IgD-negative memory B cell (primary cell): Measurements from ENCODE around the gene ABLIM3. TPM values are rescaled to one million over a fixed set of nuclear protein-coding genes. Genes with fewer than 3 reads are reported as not detected.

Experiments
- H3K27ac Mint-ChIP-seq, 3 donors: one replicate each; pipeline ENCODE4 v1.8.0; 2020 to 2022; ENCODE audit warnings: mild to moderate bottlenecking in 3 of 3, mixed read lengths in 3 of 3, moderate library complexity in 1 of 3
- H3K27me3 Mint-ChIP-seq: one replicate; pipeline ENCODE4 v1.8.0; 2021; ENCODE audit warnings: mixed read lengths
- H3K36me3 Mint-ChIP-seq: one replicate; pipeline ENCODE4 v1.8.0; 2020; ENCODE audit warnings: mild to moderate bottlenecking, mixed read lengths
- H3K4me1 Mint-ChIP-seq, 3 donors: one replicate each; pipeline ENCODE4 v1.8.0; 2020 to 2022; ENCODE audit warnings: mixed read lengths in 3 of 3, mild to moderate bottlenecking in 1 of 3
- H3K4me3 Mint-ChIP-seq, 4 donors: one replicate each; pipeline ENCODE4 v1.8.0; 2020 to 2022; ENCODE audit warnings: mild to moderate bottlenecking in 4 of 4, mixed read lengths in 4 of 4, moderate library complexity in 3 of 4
- H3K9me3 Mint-ChIP-seq, 3 donors: one replicate each; pipeline ENCODE4 v1.8.0; 2020 to 2021; ENCODE audit warnings: mixed read lengths in 3 of 3, mild to moderate bottlenecking in 1 of 3
- polyA plus RNA-seq: library from polyadenylated mRNA; unstranded; fragments of 300-500 nt; fragmentation: Illumina TruSeq; gene quantifications from one replicate; pipeline ENCODE4 v1.2.3, GENCODE V29; 2021

Gene ABLIM3
- polyA plus RNA-seq, 1 donor from 2014 or later: 0.14 TPM

GRCh38 chr5:149289301-149289700, 148.0 kb downstream of the ABLIM3 start:
- Mint-ChIP-seq H3K27ac (no peak overlapping the region), H3K36me3 (peaks cover 1% of the 10 kb centered on the region), H3K4me3 (no peak overlapping the region), H3K9me3 (no peaks in the 10 kb centered on the region), H3K4me1 (no peaks in the 10 kb centered on the region), H3K27me3 (peaks cover 3% of the 10 kb centered on the region)

GRCh38 chr5:149294872-149295829, 153.9 kb downstream of the ABLIM3 start:
- H3K4me1 Mint-ChIP-seq: peaks cover 0 to 6% (median 4%) of the 10 kb centered on the region in 3 donors
- H3K27me3 Mint-ChIP-seq: peaks cover 10% of the 10 kb centered on the region
- peak overlapping the region in 1 of 4 donors; percentile 80 for H3K4me3 Mint-ChIP-seq

GRCh38 chr5:149297340-149298025, 156.2 kb downstream of the ABLIM3 start:
- Mint-ChIP-seq H3K4me3 (no peak overlapping the region), H3K27ac (peak overlapping the region in 1 of 3 donors; percentile 19), H3K4me1 (peaks cover 0 to 6% (median 4%) of the 10 kb centered on the region in 3 donors), H3K27me3 (peaks cover 8% of the 10 kb centered on the region), H3K9me3 (no peaks in the 10 kb centered on the region), H3K36me3 (no peaks in the 10 kb centered on the region)

More at GRCh38 chr5:149294872-149295829, 153.9 kb downstream of the ABLIM3 start:
- no peak overlapping the region for H3K27ac Mint-ChIP-seq
- H3K36me3 Mint-ChIP-seq: peaks cover 1% of the 10 kb centered on the region
- no peaks in the 10 kb centered on the region for H3K9me3 Mint-ChIP-seq

- H3K27ac Mint-ChIP-seq: no peak overlapping the region
- no peaks in the 10 kb centered on the region for H3K36me3 Mint-ChIP-seq
- H3K4me3 Mint-ChIP-seq: peak overlapping the region in 1 of 4 donors; percentile 23
- H3K9me3 Mint-ChIP-seq: no peaks in the 10 kb centered on the region
- peaks cover 0 to 6% (median 4%) of the 10 kb centered on the region in 3 donors for H3K4me1 Mint-ChIP-seq
- H3K27me3 Mint-ChIP-seq: peaks cover 11% of the 10 kb centered on the region
Observed at GRCh38 chr5:149298163-149298562, 156.9 kb downstream of the ABLIM3 start.

DNA sequence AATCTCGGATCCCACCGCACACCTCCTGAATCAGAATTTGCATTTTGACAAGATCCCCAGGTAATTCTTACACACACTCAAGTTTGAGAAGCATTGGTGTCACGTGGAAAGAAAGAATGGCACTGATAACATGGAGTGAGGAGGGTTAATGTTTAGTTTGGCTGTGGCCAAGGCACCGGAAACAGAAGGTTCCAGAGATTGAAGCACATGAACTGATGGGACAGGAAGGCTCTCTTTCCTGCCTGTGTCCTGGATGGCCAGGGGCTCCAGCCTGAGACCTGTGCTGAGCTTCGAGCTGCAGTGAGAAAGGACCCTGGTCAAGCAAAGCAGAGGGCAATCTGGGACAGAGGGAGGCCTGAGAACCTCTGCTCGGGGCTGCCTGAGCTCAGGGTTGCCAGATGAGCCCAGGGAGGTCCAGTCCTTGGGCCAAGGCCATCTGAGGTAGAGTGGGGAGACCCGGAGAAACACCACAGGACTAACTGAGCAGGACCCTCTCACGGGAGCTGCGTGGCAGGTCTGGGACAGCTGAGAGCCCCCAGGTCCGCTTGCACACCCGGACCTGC, 157.6 kb downstream of the ABLIM3 start:
- Mint-ChIP-seq H3K27me3 (peaks cover 11% of the 10 kb centered on the region), H3K4me1 (peaks cover 0 to 6% (median 4%) of the 10 kb centered on the region in 3 donors), H3K4me3 (no peak overlapping the region)

DNA sequence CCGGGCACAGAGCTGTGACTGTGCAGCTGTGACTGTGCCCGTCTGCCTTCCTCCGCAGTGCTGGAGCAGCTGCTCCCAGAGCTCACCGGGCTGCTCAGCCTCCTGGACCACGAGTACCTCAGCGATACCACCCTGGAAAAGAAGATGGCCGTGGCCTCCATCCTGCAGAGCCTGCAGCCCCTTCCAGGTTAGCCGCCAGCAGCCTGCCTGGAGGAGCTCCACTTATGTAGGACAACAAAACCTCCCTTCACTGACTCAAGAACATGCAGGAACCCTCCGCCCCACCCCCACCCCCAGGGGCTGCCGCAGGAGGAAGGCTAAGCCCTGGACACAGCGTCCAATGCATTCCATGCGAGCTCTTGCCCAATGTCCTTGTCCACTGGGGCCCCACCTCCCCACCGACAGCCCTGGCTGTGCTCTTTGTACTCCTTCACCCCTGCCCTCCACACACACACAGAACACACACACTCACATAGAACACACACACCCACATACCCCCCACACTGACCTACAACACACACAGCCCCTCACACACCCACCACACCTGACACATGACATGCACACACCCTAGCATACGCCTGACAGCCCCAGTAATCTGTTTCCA, 158.3 kb downstream of the ABLIM3 start:
- Mint-ChIP-seq H3K36me3 (no peaks in the 10 kb centered on the region), H3K27ac (no peak overlapping the region), H3K9me3 (no peaks in the 10 kb centered on the region), H3K27me3 (peaks cover 11% of the 10 kb centered on the region), H3K4me1 (peaks cover 0 to 6% (median 4%) of the 10 kb centered on the region in 3 donors), H3K4me3 (no peak overlapping the region)

More for the DNA sequence above, 157.6 kb downstream of the ABLIM3 start:
- Mint-ChIP-seq H3K27ac (no peak overlapping the region), H3K36me3 (no peaks in the 10 kb centered on the region), H3K9me3 (no peaks in the 10 kb centered on the region)

DNA sequence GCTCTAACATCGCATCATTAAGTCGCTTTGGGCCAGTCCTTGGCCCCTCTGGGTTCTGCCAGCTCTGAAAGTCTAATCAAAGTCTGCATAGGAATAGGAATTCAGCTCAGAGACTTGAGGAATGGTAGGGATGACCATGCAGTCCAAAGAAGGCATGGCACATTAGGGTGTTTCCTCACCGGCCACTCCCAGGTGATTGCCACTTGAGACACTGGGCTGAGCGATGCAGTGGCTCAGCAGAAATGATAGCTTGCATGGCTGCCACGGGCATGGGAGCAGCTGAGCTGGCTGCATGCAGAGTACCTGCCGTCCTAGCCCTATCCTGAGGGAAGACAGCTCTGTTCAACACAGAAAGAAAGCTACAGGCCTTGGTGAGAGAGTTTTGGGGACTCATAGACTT, 159.1 kb downstream of the ABLIM3 start:
- Mint-ChIP-seq H3K4me3 (no peak overlapping the region), H3K36me3 (no peaks in the 10 kb centered on the region), H3K9me3 (no peaks in the 10 kb centered on the region), H3K4me1 (peaks cover 0 to 2% (median 0%) of the 10 kb centered on the region in 3 donors), H3K27me3 (peaks cover 8% of the 10 kb centered on the region), H3K27ac (no peak overlapping the region)

GRCh38 chr5:149301049-149301743, 159.9 kb downstream of the ABLIM3 start:
- H3K36me3 Mint-ChIP-seq: no peaks in the 10 kb centered on the region
- peaks cover 8% of the 10 kb centered on the region for H3K27me3 Mint-ChIP-seq
- H3K4me1 Mint-ChIP-seq: peaks cover 0 to 2% (median 0%) of the 10 kb centered on the region in 3 donors
- H3K4me3 Mint-ChIP-seq: no peak overlapping the region
- no peak overlapping the region for H3K27ac Mint-ChIP-seq
- H3K9me3 Mint-ChIP-seq: no peaks in the 10 kb centered on the region

DNA sequence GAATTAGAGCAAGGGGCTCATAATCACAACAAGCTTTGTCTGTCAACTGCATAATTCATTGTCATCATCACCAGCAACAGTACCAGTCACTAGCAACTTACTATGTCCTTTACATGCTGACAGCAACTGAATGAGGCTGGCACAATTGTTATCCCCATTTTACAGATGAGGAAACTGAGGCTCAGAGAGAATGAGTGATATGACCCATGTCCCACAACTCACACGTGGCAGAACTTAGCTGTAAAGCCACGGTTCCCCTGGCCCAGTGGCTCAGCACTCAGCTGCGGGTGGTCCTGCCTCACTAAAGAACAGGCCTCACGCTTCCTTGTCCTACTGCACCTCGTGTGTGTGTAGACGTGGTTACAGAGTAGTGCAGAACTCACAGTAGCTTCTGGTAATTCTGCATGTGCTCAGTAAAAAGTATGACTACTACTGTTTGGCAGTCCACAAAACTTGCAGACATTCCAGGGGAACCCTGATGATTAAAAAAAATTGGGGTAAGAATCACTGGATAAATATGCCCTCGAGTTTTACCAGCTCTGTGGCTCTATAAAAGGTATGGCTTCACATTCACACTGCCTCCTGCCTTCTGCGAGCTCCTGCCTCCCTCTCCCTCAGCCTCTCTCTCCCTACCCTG, 160.6 kb downstream of the ABLIM3 start:
- Mint-ChIP-seq H3K27ac (no peak overlapping the region), H3K9me3 (no peaks in the 10 kb centered on the region), H3K27me3 (peaks cover 8% of the 10 kb centered on the region), H3K4me1 (no peaks in the 10 kb centered on the region), H3K4me3 (no peak overlapping the region), H3K36me3 (no peaks in the 10 kb centered on the region)

DNA sequence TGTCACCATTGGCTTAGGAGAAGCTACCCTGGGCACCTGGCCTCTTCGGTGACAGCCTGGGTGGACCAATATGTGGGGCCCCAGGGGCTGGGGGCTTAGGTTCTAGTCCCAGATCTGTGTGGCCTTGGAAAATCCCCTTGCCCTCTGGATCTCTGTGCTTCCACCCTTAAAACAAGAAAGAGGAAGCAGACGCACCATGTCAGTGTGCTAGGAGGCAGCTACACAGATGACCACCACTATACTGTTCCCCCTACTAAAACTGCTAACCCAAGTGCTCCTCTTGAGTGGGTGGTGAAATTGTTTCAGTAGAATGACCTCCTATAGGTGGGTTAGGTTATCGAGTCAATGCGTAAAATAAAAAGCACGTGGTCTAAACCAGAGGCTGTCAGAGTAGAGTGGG, 161.3 kb downstream of the ABLIM3 start:
- Mint-ChIP-seq H3K27ac (no peak overlapping the region), H3K9me3 (no peaks in the 10 kb centered on the region), H3K36me3 (no peaks in the 10 kb centered on the region), H3K4me3 (no peak overlapping the region), H3K4me1 (no peaks in the 10 kb centered on the region), H3K27me3 (peaks cover 8% of the 10 kb centered on the region)

DNA sequence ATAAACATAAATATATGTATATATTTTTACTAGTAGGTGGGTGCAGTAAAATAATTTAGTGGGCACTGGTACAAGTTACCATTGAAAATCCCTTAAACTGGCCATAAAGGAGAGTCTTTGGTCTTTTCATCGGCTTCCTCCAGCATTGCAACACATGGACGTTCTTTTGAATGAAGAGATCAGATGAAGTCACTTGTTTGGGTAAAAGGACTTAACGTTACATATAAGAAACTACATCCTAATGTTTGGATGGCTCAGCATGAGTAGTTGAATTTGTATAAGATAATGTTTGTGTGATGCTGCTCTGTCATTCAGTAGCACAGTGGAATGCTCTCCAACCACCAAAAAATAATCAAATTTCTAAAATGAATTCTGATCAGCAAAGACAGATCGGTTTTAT, 161.9 kb downstream of the ABLIM3 start:
- H3K27me3 Mint-ChIP-seq: peaks cover 8% of the 10 kb centered on the region
- no peaks in the 10 kb centered on the region for H3K9me3 Mint-ChIP-seq
- no peaks in the 10 kb centered on the region for H3K36me3 Mint-ChIP-seq
- no peak overlapping the region for H3K4me3 Mint-ChIP-seq
- H3K27ac Mint-ChIP-seq: no peak overlapping the region
- no peaks in the 10 kb centered on the region for H3K4me1 Mint-ChIP-seq

DNA sequence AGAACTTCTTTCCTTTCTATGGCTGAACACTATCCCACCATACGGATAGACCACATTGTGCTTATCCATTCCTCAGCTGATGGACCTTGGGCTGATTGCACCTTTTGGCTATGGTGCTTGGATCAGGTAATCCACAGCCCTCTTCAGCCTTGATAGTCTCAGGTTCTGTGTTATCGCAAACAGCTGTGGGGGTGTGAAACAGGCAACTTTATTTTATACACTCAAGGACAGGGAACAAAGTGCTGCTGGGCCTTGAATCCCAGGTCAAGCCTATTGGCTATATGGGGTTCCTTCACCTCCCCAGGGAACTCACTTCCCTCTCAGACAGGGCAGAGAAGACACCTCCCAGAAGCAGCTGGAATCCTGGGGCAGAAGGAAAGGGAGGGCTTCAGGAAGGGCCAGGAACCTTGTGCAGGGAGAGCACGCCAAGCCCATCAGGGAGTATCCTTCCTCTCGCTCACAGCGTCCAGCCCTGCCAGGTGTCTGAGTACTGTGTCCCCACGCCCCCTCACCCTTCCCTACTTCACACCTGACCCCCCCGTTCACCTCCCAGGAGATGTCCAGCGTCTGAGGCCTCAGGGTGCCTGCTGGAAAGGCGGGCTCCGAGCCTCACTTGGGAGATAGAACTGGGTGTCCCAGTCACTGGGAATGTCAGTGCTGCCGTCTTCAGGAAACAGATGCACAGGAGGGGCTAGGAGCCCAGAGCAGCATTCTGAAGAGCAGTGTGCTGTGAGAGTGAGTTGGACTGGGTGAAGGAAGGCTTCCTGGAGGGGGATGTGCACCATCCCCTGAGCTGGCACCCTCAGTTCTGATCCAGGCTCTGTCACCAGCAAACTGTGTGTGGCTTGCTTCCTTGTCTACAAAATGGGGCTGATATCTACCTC, 163.1 kb downstream of the ABLIM3 start:
- H3K9me3 Mint-ChIP-seq: no peaks in the 10 kb centered on the region
- H3K27ac Mint-ChIP-seq: no peak overlapping the region
- peaks cover 0 to 3% (median 0%) of the 10 kb centered on the region in 3 donors for H3K4me1 Mint-ChIP-seq
- no peak overlapping the region for H3K4me3 Mint-ChIP-seq
- peaks cover 8% of the 10 kb centered on the region for H3K27me3 Mint-ChIP-seq
- no peaks in the 10 kb centered on the region for H3K36me3 Mint-ChIP-seq

GRCh38 chr5:149309354-149309753, 168.1 kb downstream of the ABLIM3 start:
- no peaks in the 10 kb centered on the region for H3K9me3 Mint-ChIP-seq
- no peak overlapping the region for H3K27ac Mint-ChIP-seq

More at GRCh38 chr5:149309354-149309753, 168.1 kb downstream of the ABLIM3 start:
- Mint-ChIP-seq H3K4me3 (no peak overlapping the region), H3K27me3 (peaks cover 2% of the 10 kb centered on the region), H3K36me3 (no peaks in the 10 kb centered on the region), H3K4me1 (peaks cover 0 to 3% (median 0%) of the 10 kb centered on the region in 3 donors)
